ENCODE data around the gene GPR137C.
"Not testable (repeated sequence)": the region's sequence is repeated elsewhere in the genome, so short reads cannot be mapped to it uniquely, and the experiment has no call there.

Gene GPR137C

DNA sequence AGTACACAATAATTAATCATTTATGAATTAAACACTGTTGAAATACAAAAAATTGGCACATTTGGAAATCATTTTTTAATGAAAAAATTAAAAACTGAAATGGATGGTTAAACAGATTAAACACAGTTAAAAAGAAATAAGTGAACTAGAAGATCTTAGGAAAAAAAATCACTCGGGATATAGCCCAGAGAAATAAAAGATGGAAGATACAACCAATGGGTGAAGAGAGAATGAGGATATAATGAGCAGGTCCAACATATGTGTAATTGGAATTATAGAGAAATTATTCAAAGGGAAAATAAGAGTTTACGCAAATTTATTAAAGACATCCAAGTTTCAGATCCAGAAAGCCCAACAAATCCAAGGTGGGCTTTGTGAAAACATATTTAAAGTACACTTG lies 6.1 kb downstream of the GPR137C start:
- FAIRE-seq (no peak), DNase-seq (ENCODE audit: insufficient read length, low spot score) (no peak)

- no peak for FAIRE-seq
- no peak for DNase-seq (ENCODE audit: insufficient read length, low spot score)
Observed at GRCh38 chr14:52563120-52563519, 10.5 kb downstream of the GPR137C start.

DNA sequence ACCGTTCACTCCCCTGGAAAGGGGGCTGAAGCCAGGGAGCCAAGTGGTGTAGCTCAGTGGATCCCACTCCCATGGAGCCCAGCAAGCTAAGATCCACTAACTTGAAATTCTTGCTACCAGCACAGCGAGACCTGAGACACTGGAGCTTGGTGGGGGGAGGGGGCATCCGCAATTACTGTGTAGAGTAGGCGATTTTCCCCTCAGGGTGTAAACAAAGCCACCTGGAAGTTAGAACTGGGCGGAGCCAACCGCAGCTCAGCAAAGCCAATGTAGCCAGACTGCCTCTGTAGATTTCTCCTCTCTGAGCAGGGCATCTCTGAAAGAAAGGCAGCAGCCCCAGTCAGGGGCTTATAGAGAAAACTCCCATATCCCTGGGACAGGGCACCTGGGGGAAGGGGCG lies 15.8 kb downstream of the GPR137C start:
- not testable (repeated sequence) for DNase-seq (ENCODE audit: insufficient read length, low spot score); FAIRE-seq

DNA sequence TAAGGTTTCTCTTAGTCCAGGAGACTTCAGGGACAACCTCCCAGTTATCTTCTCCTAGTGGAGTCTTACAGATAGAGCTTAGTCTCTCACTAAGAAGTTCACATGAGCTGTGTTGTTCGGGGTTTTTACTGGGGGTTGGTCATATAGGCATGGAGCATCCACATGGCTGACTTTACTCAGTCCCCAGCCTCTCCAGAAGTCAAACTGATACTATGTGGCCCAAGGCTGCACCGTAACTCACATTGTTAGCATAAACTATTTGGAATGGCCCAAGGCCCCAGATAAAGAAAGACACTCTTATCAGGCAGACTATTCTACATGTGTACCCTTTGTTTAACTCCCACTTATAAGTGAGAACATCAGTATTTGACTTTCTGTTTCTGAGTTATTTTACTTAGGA lies 23.2 kb downstream of the GPR137C start:
- DNase-seq (ENCODE audit: insufficient read length, low spot score): no peak
- FAIRE-seq: no peak

DNA sequence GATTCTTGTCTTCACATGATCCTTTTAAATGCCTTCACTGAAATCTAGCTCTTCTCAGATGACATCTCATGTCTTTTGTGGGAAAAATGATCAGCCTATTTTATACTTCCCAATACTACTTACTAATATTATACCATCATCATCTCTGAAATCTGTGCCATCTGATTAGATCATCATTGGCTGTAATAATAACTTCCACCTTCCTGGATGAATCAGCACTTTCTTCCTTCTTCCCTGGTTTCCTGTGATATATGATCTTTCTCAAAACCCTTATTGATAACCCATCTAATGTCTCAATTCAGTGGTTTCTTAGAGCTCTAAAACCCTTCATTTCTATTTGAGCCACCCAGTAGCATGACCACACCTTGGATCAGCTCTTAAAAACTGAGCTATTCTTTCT lies 30.9 kb downstream of the GPR137C start:
- no peak for FAIRE-seq
- DNase-seq (ENCODE audit: insufficient read length, low spot score): no peak

DNA sequence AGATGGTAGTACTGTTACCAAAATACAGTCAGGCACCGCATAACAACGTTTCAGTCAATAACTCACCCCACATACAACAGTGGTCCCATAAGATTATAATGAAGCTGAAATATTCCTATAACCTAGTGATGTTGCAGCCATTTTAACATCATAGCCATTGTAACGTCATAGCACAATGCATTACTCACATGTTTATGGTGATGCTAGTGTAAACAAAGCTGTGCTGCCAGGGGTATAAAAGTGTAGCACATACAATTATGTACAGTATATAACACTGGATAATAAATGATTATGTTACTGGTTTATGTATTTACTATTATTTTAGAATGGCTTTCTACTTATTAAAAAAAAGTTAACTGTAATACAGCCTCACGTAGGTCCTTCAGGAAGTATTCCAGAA lies 37.0 kb downstream of the GPR137C start:
- FAIRE-seq: no peak
- DNase-seq (ENCODE audit: insufficient read length, low spot score): no peak

DNA sequence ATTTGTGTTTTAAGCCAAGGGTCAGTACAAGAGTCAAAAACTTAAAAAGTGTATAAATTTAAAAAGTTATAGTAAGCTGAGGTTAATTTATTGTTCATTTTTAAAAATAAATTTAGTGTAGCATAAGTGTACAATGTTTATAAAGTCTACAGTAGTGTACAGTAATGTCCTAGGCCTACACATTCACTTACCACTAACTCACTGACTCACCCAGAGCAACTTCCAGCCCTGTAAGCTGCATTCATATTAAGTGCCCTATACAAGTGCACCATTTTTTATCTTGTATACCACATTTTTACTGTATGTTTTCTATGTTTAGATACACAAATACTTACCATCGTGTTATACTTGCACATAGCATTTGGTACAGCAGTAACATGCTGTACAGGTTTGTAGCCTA lies 37.7 kb downstream of the GPR137C start:
- DNase-seq (ENCODE audit: insufficient read length, low spot score) (no peak), FAIRE-seq (no peak)

GRCh38 chr14:52596320-52596719 lies 43.7 kb downstream of the GPR137C start:
- no peak for FAIRE-seq
- DNase-seq (ENCODE audit: insufficient read length, low spot score): no peak

DNA sequence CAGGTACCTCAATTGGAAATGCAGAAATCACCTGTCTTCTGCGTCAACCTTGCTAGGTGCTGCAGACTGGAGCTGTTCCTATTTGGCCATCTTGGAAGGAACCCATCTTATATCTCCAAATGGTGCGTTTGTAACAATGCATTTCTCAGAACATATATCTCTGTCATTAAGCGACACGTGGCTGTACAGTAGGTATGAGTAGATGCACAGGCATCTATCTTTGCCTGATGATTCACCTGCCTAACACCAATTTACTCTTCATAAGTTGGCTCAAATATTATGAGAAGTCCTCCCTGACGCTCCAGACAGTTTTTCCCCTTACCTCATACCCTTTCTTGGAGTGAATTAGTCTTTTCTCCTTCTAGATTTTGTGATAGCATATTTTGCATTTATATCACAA lies 44.2 kb downstream of the GPR137C start:
- FAIRE-seq (no peak), DNase-seq (ENCODE audit: insufficient read length, low spot score) (no peak)

GRCh38 chr14:52598568-52598967 lies 45.9 kb downstream of the GPR137C start:
- DNase-seq (ENCODE audit: insufficient read length, low spot score) (no peak), FAIRE-seq (no peak)

DNA sequence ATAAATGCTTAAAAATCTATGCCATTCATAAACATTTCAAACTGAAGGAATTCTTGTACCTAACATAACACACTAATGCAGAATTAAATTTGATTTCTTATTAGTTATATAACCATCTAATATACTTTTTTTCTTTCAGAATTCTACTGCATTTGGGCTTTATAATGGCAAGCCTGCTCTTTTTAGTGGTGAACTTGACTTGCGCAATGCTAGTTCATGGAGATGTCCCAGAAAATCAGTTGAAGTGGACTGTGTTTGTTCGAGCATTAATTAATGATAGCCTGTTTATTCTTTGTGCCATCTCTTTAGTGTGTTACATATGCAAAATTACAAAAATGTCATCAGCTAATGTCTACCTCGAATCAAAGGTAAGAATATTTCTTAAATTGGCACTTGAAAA lies 47.3 kb downstream of the GPR137C start:
- FAIRE-seq: no peak

DNA sequence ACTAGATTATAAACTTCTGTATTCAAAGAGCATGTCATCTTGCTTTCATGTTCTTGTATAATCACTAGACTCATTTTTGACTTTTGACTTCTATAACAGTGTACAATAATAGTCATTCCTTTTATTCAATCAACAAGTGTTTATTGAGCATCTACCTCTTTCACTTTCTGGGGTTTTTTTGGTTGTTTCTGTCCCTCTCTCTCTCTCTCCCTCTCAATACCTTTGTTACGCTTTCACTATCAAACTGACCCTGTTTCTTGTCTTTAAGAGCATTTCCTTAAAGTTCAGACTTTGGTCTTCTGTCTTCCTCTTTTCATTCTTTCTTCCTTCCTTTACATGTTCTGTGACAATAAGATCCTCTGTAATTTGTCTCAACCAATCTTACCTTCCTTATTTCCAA lies 49.5 kb downstream of the GPR137C start:
- FAIRE-seq: no peak

More for the DNA sequence above, 47.3 kb downstream of the GPR137C start:
- no peak for DNase-seq (ENCODE audit: insufficient read length, low spot score)

GRCh38 chr14:52607061-52607460 lies 54.4 kb downstream of the GPR137C start:
- no peak for FAIRE-seq
- no peak for DNase-seq (ENCODE audit: insufficient read length, low spot score)

More for the DNA sequence above, 49.5 kb downstream of the GPR137C start:
- no peak for DNase-seq (ENCODE audit: insufficient read length, low spot score)

DNA sequence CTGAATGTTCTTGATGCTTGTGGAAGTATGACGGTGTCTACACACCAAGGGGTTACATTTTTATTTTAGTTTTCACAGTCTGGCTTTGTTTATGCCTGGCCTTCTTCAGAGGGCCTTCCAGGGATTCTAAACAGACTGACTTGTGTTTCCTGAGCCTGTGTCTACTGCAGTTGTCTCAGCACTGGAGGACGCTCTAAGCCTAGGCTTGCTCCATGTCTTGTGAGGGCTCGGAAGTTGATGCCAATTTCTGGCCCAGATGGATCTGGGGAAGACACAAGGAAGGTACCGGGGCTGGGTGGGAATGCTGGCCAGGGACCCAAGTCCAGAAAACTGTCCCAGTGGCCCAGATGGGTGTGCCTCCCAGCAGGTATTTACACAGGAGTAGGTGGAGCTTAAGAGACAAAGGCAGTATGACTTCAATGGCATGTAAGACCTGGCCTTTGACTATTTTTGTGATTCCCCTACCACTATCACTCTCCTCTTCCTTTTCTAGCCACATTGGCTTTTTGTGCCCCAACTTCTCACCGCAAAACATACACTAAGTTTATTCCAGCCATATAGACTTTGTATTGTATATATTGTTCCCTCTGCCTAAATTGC lies 56.9 kb downstream of the GPR137C start:
- FAIRE-seq (no peak), DNase-seq (ENCODE audit: insufficient read length, low spot score) (no peak)

DNA sequence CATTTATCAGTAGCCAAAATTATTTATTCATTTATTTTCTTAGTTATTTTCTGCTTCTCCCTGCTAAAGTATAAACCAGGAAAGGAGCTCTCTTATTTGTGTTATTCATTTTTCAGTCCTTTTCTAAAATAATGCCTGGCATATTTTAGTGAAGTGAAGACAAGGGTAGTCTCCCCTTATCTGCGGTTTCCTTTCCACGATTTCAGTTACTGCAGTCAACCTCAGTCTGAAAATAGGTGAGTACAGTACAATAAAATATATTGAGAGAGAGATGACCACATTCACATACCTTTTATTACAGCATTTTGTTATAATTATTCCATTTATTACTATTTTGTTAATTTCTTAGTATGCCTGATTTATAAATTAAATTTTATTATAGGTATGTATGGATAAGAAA lies 57.6 kb downstream of the GPR137C start:
- FAIRE-seq: no peak
- no peak for DNase-seq (ENCODE audit: insufficient read length, low spot score)

- no peak for FAIRE-seq
- no peak for DNase-seq (ENCODE audit: insufficient read length, low spot score)
Observed at GRCh38 chr14:52618602-52619001, 66.0 kb downstream of the GPR137C start.

GRCh38 chr14:52619687-52620086 lies 67.1 kb downstream of the GPR137C start:
- DNase-seq (ENCODE audit: insufficient read length, low spot score) (no peak), FAIRE-seq (no peak)

DNA sequence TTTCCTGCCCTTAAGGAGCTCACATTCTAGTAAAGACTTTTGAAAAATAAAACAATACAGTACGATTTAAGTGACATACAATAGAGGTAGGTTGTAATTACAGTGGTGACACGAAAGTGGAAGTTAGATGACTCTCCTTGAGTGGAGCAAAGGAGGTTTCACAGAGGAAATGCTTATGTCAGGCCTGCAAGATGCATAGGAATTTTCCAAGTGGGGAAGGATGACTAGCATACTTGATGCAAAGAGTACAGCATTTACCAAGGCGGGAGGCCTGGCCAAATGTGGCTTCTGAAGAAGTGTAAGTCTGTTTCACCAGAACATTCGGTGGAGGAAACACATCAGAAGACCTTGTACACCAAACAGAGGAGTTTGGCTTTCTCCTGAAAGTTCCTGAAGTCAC lies 87.5 kb downstream of the GPR137C start:
- DNase-seq (ENCODE audit: insufficient read length, low spot score) (no peak), FAIRE-seq (no peak)

DNA sequence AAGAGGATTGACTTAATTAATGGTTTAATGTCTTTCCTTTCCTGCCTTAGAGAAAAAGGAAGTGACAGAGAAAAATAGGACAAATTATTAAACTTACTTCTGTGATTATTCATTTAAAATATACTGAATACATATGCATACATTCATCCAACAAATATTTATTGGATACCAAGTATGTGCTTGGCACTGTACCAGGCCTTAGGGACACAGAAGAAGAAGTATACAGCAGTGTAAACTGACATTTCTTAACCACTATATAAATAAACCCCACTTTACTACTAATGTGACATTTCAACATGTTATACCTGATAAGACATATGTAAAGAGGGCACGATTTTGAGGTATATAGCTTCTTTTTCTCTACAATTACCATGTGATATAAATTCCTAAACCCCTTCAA lies 89.1 kb downstream of the GPR137C start:
- FAIRE-seq: no peak

DNA sequence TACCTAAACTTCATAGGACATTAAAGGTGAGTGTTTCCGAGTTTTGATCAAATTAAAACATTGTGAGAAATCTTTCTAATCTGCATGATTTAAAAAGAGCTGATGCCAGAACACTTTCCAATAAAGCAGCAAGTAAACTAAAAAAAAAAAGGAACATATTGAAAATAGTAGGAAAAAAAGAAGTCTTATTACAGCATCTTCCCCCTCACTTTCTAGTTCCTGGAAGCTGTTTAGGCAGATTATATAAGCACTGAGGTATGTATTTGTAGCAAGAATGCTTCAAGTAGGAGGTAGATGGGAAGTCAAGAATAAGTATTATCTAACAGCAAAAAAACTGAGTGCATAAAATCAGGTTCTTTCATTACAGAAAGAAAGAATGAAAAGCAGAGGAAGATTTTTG lies 96.9 kb downstream of the GPR137C start:
- FAIRE-seq: no peak
- no peak for DNase-seq (ENCODE audit: insufficient read length, low spot score)

More for the DNA sequence above, 89.1 kb downstream of the GPR137C start:
- no peak for DNase-seq (ENCODE audit: insufficient read length, low spot score)

DNA sequence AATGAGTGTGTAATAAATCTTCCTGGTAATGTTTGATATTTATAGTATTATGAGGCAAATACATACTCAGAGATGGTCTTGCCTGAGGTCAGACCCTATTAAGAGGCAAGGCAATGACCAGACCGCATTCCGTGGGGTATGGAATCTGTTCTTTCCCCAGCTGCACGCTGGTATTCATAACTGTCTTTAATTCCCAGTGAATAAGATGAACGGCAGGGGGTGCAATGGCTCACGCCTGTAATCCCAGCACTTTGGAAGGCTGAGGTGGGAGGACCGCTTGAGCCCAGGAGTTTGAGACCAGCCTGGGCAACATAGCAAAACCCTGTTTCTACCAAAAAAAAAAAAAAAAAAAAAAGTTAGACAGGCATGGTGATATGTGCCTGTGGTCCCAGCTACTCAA lies 98.1 kb downstream of the GPR137C start:
- no peak for DNase-seq (ENCODE audit: insufficient read length, low spot score)
- FAIRE-seq: no peak

DNA sequence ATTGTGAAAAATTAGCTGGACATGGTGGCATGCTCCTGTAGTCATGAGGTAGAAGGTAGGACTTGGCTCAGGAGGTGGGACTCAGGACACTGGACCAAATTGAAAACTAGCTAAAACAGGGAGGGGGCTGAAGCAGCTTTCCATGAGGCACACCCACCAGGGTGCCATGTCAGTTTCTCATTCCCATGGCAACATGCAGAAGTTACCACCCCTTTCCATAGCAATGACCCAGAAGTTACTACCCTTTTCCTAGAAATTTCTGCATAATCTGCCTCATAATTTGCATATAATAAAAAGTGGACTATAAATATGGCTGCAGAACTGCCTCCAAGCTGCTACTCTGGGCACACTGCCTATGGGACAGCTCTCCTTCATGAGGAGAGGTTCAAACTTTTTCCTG lies 104.3 kb downstream of the GPR137C start:
- FAIRE-seq (no peak), DNase-seq (ENCODE audit: insufficient read length, low spot score) (no peak)

DNA sequence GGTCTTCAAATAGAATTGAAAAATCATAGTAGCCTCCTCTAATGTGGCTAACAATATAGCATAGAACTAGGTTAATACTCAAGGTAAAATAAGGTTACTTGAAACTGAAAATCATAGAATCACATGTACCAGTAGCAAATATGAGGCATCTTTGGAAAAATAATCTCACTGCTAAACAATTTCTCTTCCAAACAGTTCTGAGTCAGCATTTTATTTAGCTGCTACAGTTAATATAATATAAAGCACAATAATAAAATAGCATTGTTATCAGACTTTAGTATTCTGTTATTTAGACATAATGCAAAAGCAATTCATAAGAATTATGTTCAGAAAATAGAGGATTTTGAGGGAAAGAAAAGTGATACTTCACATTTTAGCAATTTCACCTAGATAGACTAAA lies 107.7 kb downstream of the GPR137C start:
- DNase-seq (ENCODE audit: insufficient read length, low spot score): no peak
- FAIRE-seq: peak; percentile 8
